ENCODE data around the gene TOB1. TPM values are rescaled to one million over a fixed set of nuclear protein-coding genes. Genes with fewer than 3 reads are reported as not detected.

Gene TOB1
- 16.6 TPM for polyA plus RNA-seq (2013, experiment 1 of 2; ENCODE audit: insufficient read length)
- 18.6 TPM for polyA plus RNA-seq (2013, experiment 2 of 2; ENCODE audit: insufficient read length)

- DNase-seq = peak; percentile 97
Observed at GRCh38 chr17:50866261-50866949, at the start of gene TOB1. TSS of gene TOB1 (minus strand) at chr17:50866354. CDS start at chr17:50864017, 2,337 bp downstream.

GRCh38 chr17:50914505-50915063 lies 48.4 kb upstream of the TOB1 start:
- DNase-seq = no peak

- no peak for DNase-seq
Observed at GRCh38 chr17:50913120-50913519, 47.0 kb upstream of the TOB1 start.

GRCh38 chr17:50911890-50912289 lies 45.7 kb upstream of the TOB1 start:
- DNase-seq = no peak

- no peak for DNase-seq
Observed at GRCh38 chr17:50911450-50911849, 45.3 kb upstream of the TOB1 start.

- DNase-seq = no peak
Observed at GRCh38 chr17:50909765-50910605, 43.8 kb upstream of the TOB1 start.

- no peak for DNase-seq
Observed at GRCh38 chr17:50908860-50909764, 43.0 kb upstream of the TOB1 start.

GRCh38 chr17:50908140-50908859 lies 42.1 kb upstream of the TOB1 start:
- no peak for DNase-seq

- no peak for DNase-seq
Observed at GRCh38 chr17:50906443-50906842, 40.3 kb upstream of the TOB1 start.

GRCh38 chr17:50905460-50905803 lies 39.3 kb upstream of the TOB1 start:
- no peak for DNase-seq

- DNase-seq = peak; percentile 48
Observed at GRCh38 chr17:50904518-50905459, 38.6 kb upstream of the TOB1 start.

- peak; percentile 42 for DNase-seq
Observed at GRCh38 chr17:50903604-50904517, 37.7 kb upstream of the TOB1 start.

GRCh38 chr17:50902372-50903353 lies 36.5 kb upstream of the TOB1 start:
- DNase-seq = no peak

- DNase-seq = no peak
Observed at GRCh38 chr17:50900383-50900892, 34.3 kb upstream of the TOB1 start.

- no peak for DNase-seq
Observed at GRCh38 chr17:50899559-50900319, 33.6 kb upstream of the TOB1 start.

- no peak for DNase-seq
Observed at GRCh38 chr17:50899005-50899460, 32.9 kb upstream of the TOB1 start.
